SU-DHL-6 (cell line): ENCODE data around the gene GNPTG.

Source experiments
- H2AFZ ChIP-seq: fragments of 200-600 bp; sonication (generic); 2 replicates; pipeline ENCODE4 v1.6.1; 2014; ENCODE audit warnings: low read depth, mild to moderate bottlenecking, moderate library complexity, mixed read lengths, antibody characterized with exemption, low read length; ENCODE audit not compliant: severe bottlenecking
- H3F3A ChIP-seq: fragments of 200-600 bp; shearing (Covaris generic); 2 replicates; pipeline ENCODE4 v1.6.0; 2016; ENCODE audit warnings: antibody characterized with exemption, mild to moderate bottlenecking; ENCODE audit not compliant: insufficient read depth
- H3K27ac ChIP-seq: fragments of 200-600 bp; sonication (generic); 2 replicates; pipeline ENCODE4 v1.5.1; 2016; ENCODE audit warnings: low read depth, mild to moderate bottlenecking, low read length, moderate library complexity, mixed read lengths
- H3K27me3 ChIP-seq: fragments of 200-600 bp; sonication (generic), shearing (Covaris generic); 2 replicates; pipeline ENCODE4 v1.6.0; 2014; ENCODE audit warnings: mild to moderate bottlenecking, low read length
- H3K36me3 ChIP-seq: fragments of 200-600 bp; sonication (generic); 2 replicates; pipeline ENCODE4 v1.6.1; 2014; ENCODE audit warnings: mild to moderate bottlenecking, low read length, mixed read lengths
- H3K4me2 ChIP-seq: fragments of 300-600, 200-600 bp; shearing (Covaris generic), sonication (generic); 2 replicates; pipeline ENCODE4 v1.6.0; 2014; ENCODE audit warnings: low read length, low read depth, mild to moderate bottlenecking; ENCODE audit not compliant: poor library complexity, severe bottlenecking
- H3K4me3 ChIP-seq: fragments of 200-600 bp; sonication (generic); 2 replicates; pipeline ENCODE4 v1.5.1; 2014; ENCODE audit warnings: antibody characterized with exemption, low read length, mild to moderate bottlenecking, mixed read lengths; ENCODE audit not compliant: insufficient read depth, poor library complexity, severe bottlenecking
- H3K79me2 ChIP-seq: fragments of 200-600 bp; sonication (generic); 2 replicates; pipeline ENCODE4 v1.6.1; 2014; ENCODE audit warnings: mild to moderate bottlenecking, low read length, moderate library complexity; ENCODE audit not compliant: insufficient read depth
- H3K9ac ChIP-seq: fragments of 200-600 bp; sonication (generic); 2 replicates; pipeline ENCODE4 v1.7.0; 2014; ENCODE audit warnings: mild to moderate bottlenecking, low read length
- H3K9me2 ChIP-seq: fragments of 200-600 bp; sonication (generic); replicated peaks from 2 replicates; pipeline ENCODE4 v1.6.1; 2014; ENCODE audit warnings: low read length; ENCODE audit not compliant: insufficient read depth
- H3K9me3 ChIP-seq: fragments of 200-600 bp; sonication (generic); 2 replicates; pipeline ENCODE4 v1.6.1; 2014; ENCODE audit warnings: low read length, mixed read lengths; ENCODE audit not compliant: insufficient read depth
- H4K20me1 ChIP-seq: fragments of 200-600 bp; sonication (generic); 2 replicates; pipeline ENCODE4 v1.6.1; 2014; ENCODE audit warnings: low read depth, mild to moderate bottlenecking, antibody characterized with exemption, low read length, moderate library complexity, mixed read lengths
- CTCF ChIP-seq: fragments of 200-600 bp; sonication (generic); IDR thresholded peaks from one replicate; pipeline ENCODE4 v1.5.1; 2017; ENCODE audit warnings: antibody characterized with exemption, mild to moderate bottlenecking, low read length, moderate library complexity; ENCODE audit not compliant: insufficient read depth, poor library complexity, severe bottlenecking
- EZH2phosphoT487 ChIP-seq: fragments of 200-600 bp; sonication (generic), shearing (Covaris generic); conservative IDR thresholded peaks from 2 replicates; pipeline ENCODE4 v1.6.1; 2018; ENCODE audit warnings: mild to moderate bottlenecking, antibody characterized with exemption, low read length, moderate library complexity, mixed read lengths

GNPTG gene

GRCh38 chr16:1351582-1352362, at the start of gene GNPTG, which contains the start of gene TSR3:
Gene GNPTG (plus strand): TSS chr16:1351931. CDS start chr16:1351966, 35 bp downstream.
Gene TSR3 (minus strand): TSS chr16:1351878. CDS start chr16:1351804, 74 bp downstream.
- no peak for TF ChIP-seq CTCF
- no peak for TF ChIP-seq EZH2phosphoT487
- H3K4me3 ChIP-seq: peak within 1 kb of the TSS; percentile 70
- H4K20me1 ChIP-seq: no peaks in the 10 kb centered on the region
- H3K9me2 ChIP-seq: no peaks in the 10 kb centered on the region
- no peaks in the 10 kb centered on the region for H3K36me3 ChIP-seq
- H3K79me2 ChIP-seq: peaks cover 42% of the 10 kb centered on the region
- no peaks in the 10 kb centered on the region for H3K27me3 ChIP-seq
- H3K9me3 ChIP-seq: no peaks in the 10 kb centered on the region
- H3K27ac ChIP-seq: no peak within 1 kb of the TSS
- peak within 1 kb of the TSS; percentile 77 for H3K9ac ChIP-seq
- no peaks in the 10 kb centered on the region for H3F3A ChIP-seq
- H3K4me2 ChIP-seq: peak within 1 kb of the TSS; percentile 89
- H2AFZ ChIP-seq: peak within 1 kb of the TSS; percentile 76

- TF ChIP-seq EZH2phosphoT487 (no peak), CTCF (no peak)
- 0 out of 2 replicates have a peak, but pooled peaks cover 7% of the 10 kb centered on the region for H4K20me1 ChIP-seq
- H3K36me3 ChIP-seq: no peaks in the 10 kb centered on the region
- H3F3A ChIP-seq: peaks cover 14% of the 10 kb centered on the region
- H3K9me3 ChIP-seq: no peaks in the 10 kb centered on the region
- no peak overlapping the region for H3K27ac ChIP-seq
- no peak overlapping the region for H2AFZ ChIP-seq
- no peaks in the 10 kb centered on the region for H3K27me3 ChIP-seq
- no peak overlapping the region for H3K4me3 ChIP-seq
- H3K79me2 ChIP-seq: peaks cover 10% of the 10 kb centered on the region
- no peak overlapping the region for H3K9ac ChIP-seq
- H3K4me2 ChIP-seq: no peak overlapping the region
- no peaks in the 10 kb centered on the region for H3K9me2 ChIP-seq
Measured at GRCh38 chr16:1305823-1306222, 45.9 kb upstream of the GNPTG start.

- Histone ChIP-seq H4K20me1 (peaks cover 12% of the 10 kb centered on the region), H3K9me2 (no peaks in the 10 kb centered on the region), H3K27ac (no peak overlapping the region), H2AFZ (no peak overlapping the region), H3K9ac (no peak overlapping the region), H3K36me3 (no peaks in the 10 kb centered on the region), H3K27me3 (no peaks in the 10 kb centered on the region), H3F3A (peaks cover 14% of the 10 kb centered on the region), H3K4me3 (no peak overlapping the region), H3K79me2 (peaks cover 15% of the 10 kb centered on the region), H3K9me3 (no peaks in the 10 kb centered on the region), H3K4me2 (no peak overlapping the region)
- TF ChIP-seq CTCF: no peak
- TF ChIP-seq EZH2phosphoT487: no peak
Measured at GRCh38 chr16:1306334-1306733, 45.4 kb upstream of the GNPTG start.
